K562 (cell line): ENCODE measurements around the gene TTL. TPM values are rescaled to one million over a fixed set of nuclear protein-coding genes. Genes with fewer than 3 reads are reported as not detected.

Experiments
- CHD2 ChIP-seq: IDR thresholded peaks from 2 replicates; pipeline ENCODE4 v1.6.1; 2011; ENCODE audit warnings: low read depth, low read length
- CXXC5 ChIP-seq: fragments of 250-450 bp; sonication (Bioruptor Pico); IDR thresholded peaks from 2 replicates; pipeline ENCODE4 v1.8.0; 2022; ENCODE audit warnings: inconsistent platforms, mild to moderate bottlenecking, moderate library complexity
- GTF2A2 ChIP-seq: IDR thresholded peaks from 2 replicates; pipeline ENCODE4 v1.6.1; 2016; ENCODE audit warnings: mild to moderate bottlenecking, missing genetic modification characterization, missing compliant biosample characterization
- JUN ChIP-seq, 2 experiments: sonication (generic) in 1 of 2; formaldehyde crosslinking in 1 of 2; IDR thresholded peaks; 2 replicates each; pipeline versions ENCODE4 v1.6.1 to v1.8.0; 2012 to 2022; ENCODE audit warnings: borderline replicate concordance in 2 of 2, mild to moderate bottlenecking in 2 of 2, improper control_type of control experiment in 1 of 2, low read depth in 1 of 2, low read length in 1 of 2, missing genetic modification reagents in 1 of 2
- KLF1 ChIP-seq: fragments of 450-650 bp; IDR thresholded peaks from 2 replicates; pipeline ENCODE4 v1.6.1; 2016; ENCODE audit warnings: missing genetic modification characterization, missing compliant biosample characterization
- NEUROD1 ChIP-seq: fragments of 150-350 bp; IDR thresholded peaks from 2 replicates; pipeline ENCODE4 v1.6.1; 2014; ENCODE audit warnings: borderline replicate concordance, low read length, low read depth; ENCODE audit not compliant: partially characterized antibody
- RBFOX2 ChIP-seq: fragments of 200-400 bp; formaldehyde crosslinking; IDR thresholded peaks from 2 replicates; pipeline ENCODE4 v1.6.1; 2017; ENCODE audit warnings: low read depth, mild to moderate bottlenecking, low read length, moderate library complexity
- RBM39 ChIP-seq: fragments of 200-400 bp; formaldehyde crosslinking; optimal IDR thresholded peaks from 2 replicates; pipeline ENCODE3; 2018; ENCODE audit warnings: low read depth, low read length
- RFX5 ChIP-seq: IDR thresholded peaks from 2 replicates; pipeline ENCODE4 v1.6.1; 2011; ENCODE audit warnings: low read depth, mild to moderate bottlenecking, improper control_type of control experiment, low read length
- SNIP1 ChIP-seq: fragments of 450-650 bp; IDR thresholded peaks from 2 replicates; pipeline ENCODE4 v1.7.1; 2017; ENCODE audit warnings: low read depth, mild to moderate bottlenecking
- ZBTB7A ChIP-seq: IDR thresholded peaks from 2 replicates; pipeline ENCODE4 v1.6.1; 2011; ENCODE audit warnings: low read depth, mild to moderate bottlenecking, low read length, moderate library complexity, borderline replicate concordance; ENCODE audit not compliant: control insufficient read depth
- ZFP30 ChIP-seq: fragments of 250-450 bp; sonication (Bioruptor Pico); IDR thresholded peaks from 2 replicates; pipeline ENCODE4 v1.8.0; 2022; ENCODE audit warnings: moderate library complexity, mild to moderate bottlenecking, inconsistent platforms, borderline replicate concordance
- ZFP36 ChIP-seq: fragments of 150-350 bp; IDR thresholded peaks from 2 replicates; pipeline ENCODE4 v1.6.1; 2018; ENCODE audit warnings: low read length, low read depth; ENCODE audit not compliant: partially characterized antibody
- polyA plus RNA-seq, 8 experiments: library from polyadenylated mRNA; depleted of rRNA in 4 of 8; stranded (reverse) in 5 of 8; unstranded in 3 of 8; fragments of >200 nt; fragmentation: Nextera tagmentation in 2 of 8; fragmentation: Illumina TruSeq in 1 of 8; extraction: Ambion mirVana in 2 of 8; extraction: Trizol in 1 of 8; gene quantifications; 2 replicates each; pipeline versions ENCODE4 v1.2.1 to v1.2.3, GENCODE V29; 2011 to 2014; ENCODE audit warnings: inconsistent platforms in 1 of 8, missing spikeins in 1 of 8
- total RNA-seq, 7 experiments: library from RNA; depleted of rRNA in 6 of 7; stranded (reverse); fragments of >200 nt in 6 of 7; fragmentation: Illumina TruSeq in 2 of 7; extraction: Trizol in 2 of 7; gene quantifications; 2 replicates each; pipeline versions ENCODE4 v1.2.1 to v1.2.3, GENCODE V29; 2011 to 2021; ENCODE audit warnings: low replicate concordance in 1 of 7
- TF ChIP-seq, protein P1 (sequence below): sonication (generic); formaldehyde crosslinking; IDR thresholded peaks from 2 replicates; pipeline ENCODE4 v1.8.0; 2022; ENCODE audit warnings: mild to moderate bottlenecking, missing genetic modification reagents
- TF ChIP-seq, protein P2 (sequence below): sonication (generic); formaldehyde crosslinking; IDR thresholded peaks from 2 replicates; pipeline ENCODE4 v1.8.0; 2022; ENCODE audit warnings: mild to moderate bottlenecking, missing genetic modification reagents
- TF ChIP-seq, protein P3 (sequence below): fragments of 250-450 bp; sonication (Bioruptor Pico); IDR thresholded peaks from 2 replicates; pipeline ENCODE4 v1.8.0; 2021; ENCODE audit warnings: mild to moderate bottlenecking, moderate library complexity
- TF ChIP-seq, protein P4 (sequence below), 3 experiments: IDR thresholded peaks in 2 of 3; conservative IDR thresholded peaks in 1 of 3; 2 replicates each; pipeline ENCODE4 v1.5.1; 2011 to 2012; ENCODE audit warnings: low read length in 3 of 3, mild to moderate bottlenecking in 3 of 3, control low read depth in 2 of 3, improper control_type of control experiment in 1 of 3, inconsistent platforms in 1 of 3, low read depth in 1 of 3, mixed read lengths in 1 of 3, moderate library complexity in 1 of 3; ENCODE audit not compliant: insufficient read depth in 2 of 3
- TF ChIP-seq, protein P5 (sequence below): fragments of 250-450 bp; sonication (Bioruptor Pico); IDR thresholded peaks from 2 replicates; pipeline ENCODE4 v1.8.0; 2021; ENCODE audit warnings: moderate library complexity, mild to moderate bottlenecking, inconsistent platforms

TTL gene
- total and polyA plus RNA-seq, 9 of the 15 experiments (the other 6 are each of a cell fraction or from before 2014, with no cell fraction given): 9.4 to 54.4 (median 34.9) TPM

DNA sequence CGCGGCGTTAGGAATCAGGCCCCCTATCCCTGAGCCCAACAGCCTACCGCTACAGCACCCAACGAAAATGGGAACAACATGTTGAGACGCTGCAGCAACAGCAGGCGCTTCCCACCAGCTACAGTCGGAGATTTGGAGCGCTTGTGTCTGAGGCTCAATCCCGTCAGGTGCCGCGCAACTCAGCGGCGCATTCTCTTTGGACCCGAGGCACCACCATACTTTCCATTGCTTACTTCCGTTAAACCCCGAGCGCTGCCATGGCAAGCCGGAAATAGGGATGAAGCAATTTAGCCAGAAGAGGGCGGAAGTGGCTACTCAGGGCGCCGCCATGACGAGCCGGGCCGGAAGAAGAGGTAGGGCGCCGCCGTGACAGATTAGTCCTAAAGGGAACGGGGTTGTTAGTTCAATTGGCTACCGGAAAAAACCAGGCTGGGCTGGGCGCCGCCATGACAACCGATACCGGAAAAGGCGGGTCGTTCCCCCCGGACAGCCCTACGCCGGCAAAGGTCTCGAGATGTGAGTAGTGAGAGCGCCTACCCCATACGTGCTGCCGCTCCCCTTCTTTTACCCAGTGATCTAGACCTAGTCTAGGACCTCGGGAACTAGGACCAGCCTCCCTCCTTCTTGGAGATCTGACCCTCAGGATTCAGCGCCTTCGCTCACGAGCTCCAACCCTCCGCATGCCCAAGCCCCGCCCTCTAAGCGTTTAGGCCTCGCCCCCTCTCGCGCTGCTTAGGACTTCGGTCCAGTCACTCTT lies 102.4 kb downstream of the TTL start, which contains the start of gene CHCHD5 (continued):
- TF ChIP-seq RFX5: no peak
- TF ChIP-seq CHD2: peak; percentile 77
- TF ChIP-seq, protein P1, sequence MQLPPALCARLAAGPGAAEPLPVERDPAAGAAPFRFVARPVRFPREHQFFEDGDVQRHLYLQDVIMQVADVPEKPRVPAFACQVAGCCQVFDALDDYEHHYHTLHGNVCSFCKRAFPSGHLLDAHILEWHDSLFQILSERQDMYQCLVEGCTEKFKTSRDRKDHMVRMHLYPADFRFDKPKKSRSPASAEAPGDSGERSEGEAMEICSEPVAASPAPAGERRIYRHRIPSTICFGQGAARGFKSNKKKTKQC (CRISPR knock-in tag): peak; percentile 13; the same call in 1 of the 2 replicates
- TF ChIP-seq JUN (IDR thresholded peaks at IDR 0.05; ENCODE audit: borderline replicate concordance, low read depth, low read length): peak; percentile 45; the same call in 1 of the 2 replicates
- no peak for TF ChIP-seq JUN (CRISPR knock-in tag; IDR thresholded peaks at IDR 0.05; ENCODE audit: borderline replicate concordance)
- TF ChIP-seq, protein P2, sequence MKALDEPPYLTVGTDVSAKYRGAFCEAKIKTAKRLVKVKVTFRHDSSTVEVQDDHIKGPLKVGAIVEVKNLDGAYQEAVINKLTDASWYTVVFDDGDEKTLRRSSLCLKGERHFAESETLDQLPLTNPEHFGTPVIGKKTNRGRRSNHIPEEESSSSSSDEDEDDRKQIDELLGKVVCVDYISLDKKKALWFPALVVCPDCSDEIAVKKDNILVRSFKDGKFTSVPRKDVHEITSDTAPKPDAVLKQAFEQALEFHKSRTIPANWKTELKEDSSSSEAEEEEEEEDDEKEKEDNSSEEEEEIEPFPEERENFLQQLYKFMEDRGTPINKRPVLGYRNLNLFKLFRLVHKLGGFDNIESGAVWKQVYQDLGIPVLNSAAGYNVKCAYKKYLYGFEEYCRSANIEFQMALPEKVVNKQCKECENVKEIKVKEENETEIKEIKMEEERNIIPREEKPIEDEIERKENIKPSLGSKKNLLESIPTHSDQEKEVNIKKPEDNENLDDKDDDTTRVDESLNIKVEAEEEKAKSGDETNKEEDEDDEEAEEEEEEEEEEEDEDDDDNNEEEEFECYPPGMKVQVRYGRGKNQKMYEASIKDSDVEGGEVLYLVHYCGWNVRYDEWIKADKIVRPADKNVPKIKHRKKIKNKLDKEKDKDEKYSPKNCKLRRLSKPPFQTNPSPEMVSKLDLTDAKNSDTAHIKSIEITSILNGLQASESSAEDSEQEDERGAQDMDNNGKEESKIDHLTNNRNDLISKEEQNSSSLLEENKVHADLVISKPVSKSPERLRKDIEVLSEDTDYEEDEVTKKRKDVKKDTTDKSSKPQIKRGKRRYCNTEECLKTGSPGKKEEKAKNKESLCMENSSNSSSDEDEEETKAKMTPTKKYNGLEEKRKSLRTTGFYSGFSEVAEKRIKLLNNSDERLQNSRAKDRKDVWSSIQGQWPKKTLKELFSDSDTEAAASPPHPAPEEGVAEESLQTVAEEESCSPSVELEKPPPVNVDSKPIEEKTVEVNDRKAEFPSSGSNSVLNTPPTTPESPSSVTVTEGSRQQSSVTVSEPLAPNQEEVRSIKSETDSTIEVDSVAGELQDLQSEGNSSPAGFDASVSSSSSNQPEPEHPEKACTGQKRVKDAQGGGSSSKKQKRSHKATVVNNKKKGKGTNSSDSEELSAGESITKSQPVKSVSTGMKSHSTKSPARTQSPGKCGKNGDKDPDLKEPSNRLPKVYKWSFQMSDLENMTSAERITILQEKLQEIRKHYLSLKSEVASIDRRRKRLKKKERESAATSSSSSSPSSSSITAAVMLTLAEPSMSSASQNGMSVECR (CRISPR knock-in tag): peak; percentile 82
- no peak for TF ChIP-seq GTF2A2 (tag)
- TF ChIP-seq NEUROD1: no peak
- TF ChIP-seq KLF1: peak; percentile 64; the same call in 1 of the 2 replicates
- TF ChIP-seq SNIP1: no peak
- no peak for TF ChIP-seq ZFP30 (CRISPR knock-in tag)
- no peak; the same call in 1 of the 2 replicates for TF ChIP-seq ZBTB7A
- peak; percentile 77 for TF ChIP-seq CXXC5 (CRISPR knock-in tag)
- no peak for TF ChIP-seq ZFP36
- peak; percentile 97 for TF ChIP-seq RBFOX2
- no peak for TF ChIP-seq RBM39
- TF ChIP-seq, protein P3, sequence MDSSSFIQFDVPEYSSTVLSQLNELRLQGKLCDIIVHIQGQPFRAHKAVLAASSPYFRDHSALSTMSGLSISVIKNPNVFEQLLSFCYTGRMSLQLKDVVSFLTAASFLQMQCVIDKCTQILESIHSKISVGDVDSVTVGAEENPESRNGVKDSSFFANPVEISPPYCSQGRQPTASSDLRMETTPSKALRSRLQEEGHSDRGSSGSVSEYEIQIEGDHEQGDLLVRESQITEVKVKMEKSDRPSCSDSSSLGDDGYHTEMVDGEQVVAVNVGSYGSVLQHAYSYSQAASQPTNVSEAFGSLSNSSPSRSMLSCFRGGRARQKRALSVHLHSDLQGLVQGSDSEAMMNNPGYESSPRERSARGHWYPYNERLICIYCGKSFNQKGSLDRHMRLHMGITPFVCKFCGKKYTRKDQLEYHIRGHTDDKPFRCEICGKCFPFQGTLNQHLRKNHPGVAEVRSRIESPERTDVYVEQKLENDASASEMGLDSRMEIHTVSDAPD (CRISPR knock-in tag): no peak
- TF ChIP-seq, protein P4, sequence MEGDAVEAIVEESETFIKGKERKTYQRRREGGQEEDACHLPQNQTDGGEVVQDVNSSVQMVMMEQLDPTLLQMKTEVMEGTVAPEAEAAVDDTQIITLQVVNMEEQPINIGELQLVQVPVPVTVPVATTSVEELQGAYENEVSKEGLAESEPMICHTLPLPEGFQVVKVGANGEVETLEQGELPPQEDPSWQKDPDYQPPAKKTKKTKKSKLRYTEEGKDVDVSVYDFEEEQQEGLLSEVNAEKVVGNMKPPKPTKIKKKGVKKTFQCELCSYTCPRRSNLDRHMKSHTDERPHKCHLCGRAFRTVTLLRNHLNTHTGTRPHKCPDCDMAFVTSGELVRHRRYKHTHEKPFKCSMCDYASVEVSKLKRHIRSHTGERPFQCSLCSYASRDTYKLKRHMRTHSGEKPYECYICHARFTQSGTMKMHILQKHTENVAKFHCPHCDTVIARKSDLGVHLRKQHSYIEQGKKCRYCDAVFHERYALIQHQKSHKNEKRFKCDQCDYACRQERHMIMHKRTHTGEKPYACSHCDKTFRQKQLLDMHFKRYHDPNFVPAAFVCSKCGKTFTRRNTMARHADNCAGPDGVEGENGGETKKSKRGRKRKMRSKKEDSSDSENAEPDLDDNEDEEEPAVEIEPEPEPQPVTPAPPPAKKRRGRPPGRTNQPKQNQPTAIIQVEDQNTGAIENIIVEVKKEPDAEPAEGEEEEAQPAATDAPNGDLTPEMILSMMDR (IDR thresholded peaks at IDR 0.05 in 2 of 3, conservative IDR thresholded peaks at IDR 0.05 in 1 of 3; ENCODE audit: insufficient read depth in 2 of 3, low read depth in 1 of 3, low read length in 3 of 3): peak; percentile 5 to 38 (median 18); a peak in 3 of 6 replicates
- TF ChIP-seq, protein P5, sequence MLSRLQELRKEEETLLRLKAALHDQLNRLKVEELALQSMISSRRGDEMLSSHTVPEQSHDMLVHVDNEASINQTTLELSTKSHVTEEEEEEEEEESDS (CRISPR knock-in tag): no peak
